WI38 (cell line): ENCODE data around the gene TRPV4.

Experiments
- H3K4me3 ChIP-seq: 2 replicates; pipeline ENCODE4 v1.5.1; 2011; ENCODE audit warnings: low read depth, mild to moderate bottlenecking, control low read depth, low read length
- TF ChIP-seq, protein P1 (sequence below): IDR thresholded peaks from 2 replicates; pipeline ENCODE4 v1.5.1; 2012; ENCODE audit warnings: low read depth, mild to moderate bottlenecking, control low read depth, low read length

Gene TRPV4

DNA sequence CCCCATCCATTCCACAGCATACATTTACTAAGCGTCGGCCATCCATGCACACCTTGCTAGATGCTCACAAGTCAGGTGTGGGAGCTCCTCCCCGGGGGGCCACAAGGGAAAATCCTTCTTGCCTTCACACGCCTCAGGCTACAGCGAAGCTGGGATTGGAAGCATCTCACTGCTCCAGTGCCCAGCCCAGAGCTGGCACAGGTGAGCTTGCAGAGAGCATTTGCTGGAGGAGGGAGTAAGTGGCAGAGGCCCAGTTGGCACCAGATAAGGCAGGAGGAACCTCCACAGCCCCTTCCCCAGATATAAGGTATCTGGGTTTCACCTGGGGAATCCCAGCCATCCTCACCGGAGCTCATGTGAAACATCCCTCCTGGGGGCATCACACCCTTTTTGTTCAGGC is 1.8 kb downstream of the TRPV4 start:
- TF ChIP-seq, protein P1, sequence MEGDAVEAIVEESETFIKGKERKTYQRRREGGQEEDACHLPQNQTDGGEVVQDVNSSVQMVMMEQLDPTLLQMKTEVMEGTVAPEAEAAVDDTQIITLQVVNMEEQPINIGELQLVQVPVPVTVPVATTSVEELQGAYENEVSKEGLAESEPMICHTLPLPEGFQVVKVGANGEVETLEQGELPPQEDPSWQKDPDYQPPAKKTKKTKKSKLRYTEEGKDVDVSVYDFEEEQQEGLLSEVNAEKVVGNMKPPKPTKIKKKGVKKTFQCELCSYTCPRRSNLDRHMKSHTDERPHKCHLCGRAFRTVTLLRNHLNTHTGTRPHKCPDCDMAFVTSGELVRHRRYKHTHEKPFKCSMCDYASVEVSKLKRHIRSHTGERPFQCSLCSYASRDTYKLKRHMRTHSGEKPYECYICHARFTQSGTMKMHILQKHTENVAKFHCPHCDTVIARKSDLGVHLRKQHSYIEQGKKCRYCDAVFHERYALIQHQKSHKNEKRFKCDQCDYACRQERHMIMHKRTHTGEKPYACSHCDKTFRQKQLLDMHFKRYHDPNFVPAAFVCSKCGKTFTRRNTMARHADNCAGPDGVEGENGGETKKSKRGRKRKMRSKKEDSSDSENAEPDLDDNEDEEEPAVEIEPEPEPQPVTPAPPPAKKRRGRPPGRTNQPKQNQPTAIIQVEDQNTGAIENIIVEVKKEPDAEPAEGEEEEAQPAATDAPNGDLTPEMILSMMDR, result no peak
- H3K4me3 ChIP-seq, result no peak overlapping the region

DNA sequence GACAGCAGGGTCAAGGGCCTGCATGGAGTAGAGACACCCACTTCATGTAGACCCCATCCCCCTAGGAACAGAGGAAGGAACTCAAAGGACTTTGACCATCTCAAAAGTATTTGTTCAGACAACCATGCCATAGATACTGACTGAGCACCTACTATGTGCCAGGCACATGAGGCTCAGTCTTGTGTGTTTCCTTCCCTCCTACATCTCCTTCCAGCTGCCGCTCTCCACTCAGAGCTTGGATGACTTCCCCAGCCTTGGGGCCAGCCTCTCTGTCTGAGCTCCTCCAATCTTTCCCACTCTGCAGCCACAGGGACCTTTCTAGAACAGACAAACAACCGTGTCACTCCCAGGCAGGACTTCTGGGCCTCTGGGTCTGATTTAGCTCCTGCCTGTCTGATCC is 2.5 kb downstream of the TRPV4 start:
- no peak overlapping the region for H3K4me3 ChIP-seq

DNA sequence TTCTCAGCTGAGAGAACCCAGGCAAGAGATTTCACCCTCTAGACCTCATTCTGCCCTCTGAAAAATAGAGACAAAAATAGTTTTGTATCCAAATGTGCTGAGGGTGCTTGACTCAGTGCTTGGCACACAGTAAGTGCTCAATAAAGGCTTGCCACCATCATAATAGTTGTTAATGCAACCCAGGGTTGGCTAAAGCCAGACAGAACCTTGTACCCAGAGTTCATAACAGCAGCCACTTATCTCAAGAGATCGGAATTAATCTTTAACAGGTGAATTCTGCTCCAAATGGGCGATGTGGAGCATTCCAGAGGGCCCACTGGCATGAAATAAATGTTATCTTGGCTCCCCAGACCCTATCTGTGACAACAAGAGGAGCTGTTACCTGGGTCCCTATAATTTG is 2.9 kb downstream of the TRPV4 start:
- no peak overlapping the region for H3K4me3 ChIP-seq
- TF ChIP-seq, protein P1, result no peak

More for the DNA sequence above, 2.5 kb downstream of the TRPV4 start:
- TF ChIP-seq, protein P1, result no peak

DNA sequence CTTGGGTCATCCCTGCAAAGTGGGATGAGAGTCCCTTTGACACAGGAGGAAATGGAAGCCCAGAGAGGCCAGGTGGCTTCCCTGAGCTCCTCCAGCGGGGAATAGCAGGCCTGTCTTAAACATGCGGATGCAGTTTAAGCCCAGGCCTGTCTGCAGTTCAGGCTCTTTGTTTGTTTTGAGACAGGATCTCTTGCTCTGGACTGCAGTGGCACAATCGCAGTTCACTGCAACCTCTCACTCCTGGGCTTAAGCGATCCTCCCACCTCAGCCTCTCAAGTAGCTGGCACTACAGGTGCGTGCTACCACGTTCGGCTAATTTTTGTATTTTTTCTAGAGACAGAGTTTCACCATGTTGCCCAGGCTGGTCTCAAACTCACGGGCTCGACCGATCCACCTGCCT is 3.5 kb downstream of the TRPV4 start:
- TF ChIP-seq, protein P1, result no peak
- H3K4me3 ChIP-seq, result no peak overlapping the region

DNA sequence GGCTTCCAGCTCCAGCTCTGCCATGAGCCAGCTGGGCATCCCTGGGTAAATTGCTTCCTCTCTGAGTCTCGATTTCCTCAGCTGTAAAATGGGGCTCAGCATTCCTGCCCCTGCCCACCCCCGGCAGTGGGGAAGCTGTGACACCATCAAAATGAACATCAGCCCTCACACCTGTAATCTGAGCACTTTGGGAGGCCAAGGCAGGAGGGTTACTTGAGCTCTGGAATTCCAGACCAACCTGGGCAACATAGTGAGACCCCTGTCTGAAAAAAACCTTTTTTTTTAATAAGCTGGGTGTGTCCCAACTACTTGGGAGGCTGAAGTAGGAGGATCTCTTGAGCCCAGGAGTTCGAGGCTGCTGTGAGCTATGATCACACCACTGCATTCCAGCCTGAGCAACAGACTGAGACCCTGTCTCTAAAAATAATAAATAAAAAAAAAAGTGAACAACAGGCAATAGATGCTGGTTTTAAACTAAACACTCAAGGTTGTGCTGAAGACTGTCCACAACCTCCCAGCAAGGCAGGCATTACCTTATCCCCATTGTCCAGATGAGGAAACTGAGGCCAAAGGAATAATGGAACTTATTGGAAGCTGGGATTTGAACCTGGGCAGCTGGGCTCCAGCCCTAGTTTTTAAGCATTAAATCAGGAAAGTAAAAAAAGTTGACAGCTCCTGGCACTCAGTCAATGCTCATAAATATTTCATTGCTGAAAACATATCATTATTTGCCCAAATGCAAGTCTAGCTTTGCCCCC is 4.3 kb downstream of the TRPV4 start:
- H3K4me3 ChIP-seq, result no peak overlapping the region
- TF ChIP-seq, protein P1, result no peak

DNA sequence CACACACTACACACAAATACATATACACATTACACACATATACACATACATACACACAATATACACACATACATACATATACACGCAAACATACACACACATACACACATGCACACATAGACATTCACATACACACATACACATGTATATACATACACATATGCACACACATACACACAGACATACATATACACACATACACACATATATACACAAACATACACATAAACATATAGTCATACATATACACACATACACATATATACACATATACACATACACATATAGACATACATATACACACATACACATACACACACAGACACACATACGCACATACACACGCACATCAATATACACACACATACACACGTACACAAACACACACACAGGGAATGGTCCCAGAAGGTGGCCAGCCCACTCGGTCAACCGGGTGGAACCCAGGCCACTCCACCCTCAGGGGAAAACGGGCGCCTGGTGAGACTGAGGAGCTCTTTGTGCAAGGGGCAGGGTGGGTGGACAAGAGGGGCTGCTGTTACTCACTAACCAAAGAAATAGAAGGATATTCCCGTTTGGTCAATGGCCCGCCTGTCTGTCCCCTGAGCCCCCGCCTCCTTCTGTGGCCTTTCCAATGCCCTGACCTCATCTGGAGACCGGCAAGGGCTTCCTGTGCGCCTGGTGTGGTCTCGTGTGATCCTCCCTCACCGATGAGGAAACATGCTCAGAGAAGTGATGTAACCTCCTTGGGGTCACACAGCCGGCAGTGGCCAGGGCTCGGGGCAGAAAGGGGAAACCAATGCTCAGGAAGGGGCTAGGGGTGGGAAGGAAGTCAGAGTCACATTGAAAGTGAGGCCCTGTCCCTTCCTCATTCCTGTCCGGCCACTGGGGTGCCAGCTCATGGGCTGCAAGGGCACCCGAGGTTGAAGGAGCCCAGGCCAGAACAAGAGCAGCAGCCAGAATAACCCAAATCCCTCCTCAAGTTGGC is 5.3 kb downstream of the TRPV4 start:
- TF ChIP-seq, protein P1, result no peak
- no peak overlapping the region for H3K4me3 ChIP-seq

DNA sequence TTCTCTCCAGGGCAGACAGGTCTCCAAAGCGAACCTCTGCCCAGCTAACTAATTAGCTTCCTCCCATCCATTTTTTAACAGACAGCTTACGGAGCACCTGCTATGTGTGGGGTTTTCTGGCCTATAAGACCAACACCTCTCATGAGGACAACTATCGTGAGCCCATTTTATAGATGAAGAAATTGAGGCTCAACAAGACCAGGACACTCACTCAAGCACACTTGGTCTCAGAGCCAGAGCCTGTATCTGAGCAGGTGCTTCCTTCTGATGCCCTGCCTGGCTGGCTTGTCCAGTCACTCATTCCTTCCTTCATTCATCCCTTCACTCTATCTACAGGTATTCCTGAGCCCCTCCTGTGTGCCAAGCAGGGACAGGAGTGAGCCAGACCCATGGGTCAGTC is 6.1 kb downstream of the TRPV4 start:
- TF ChIP-seq, protein P1, result no peak
- no peak overlapping the region for H3K4me3 ChIP-seq
